ENCODE data around the gene IL17C.

The IL17C gene

GRCh38 chr16:88640039-88640495, 1.7 kb downstream of the IL17C start:
- DNase-seq (ENCODE audit: low spot score) = no peak
- no peak for TF ChIP-seq CTCF (IDR thresholded peaks at IDR 0.05)

DNA sequence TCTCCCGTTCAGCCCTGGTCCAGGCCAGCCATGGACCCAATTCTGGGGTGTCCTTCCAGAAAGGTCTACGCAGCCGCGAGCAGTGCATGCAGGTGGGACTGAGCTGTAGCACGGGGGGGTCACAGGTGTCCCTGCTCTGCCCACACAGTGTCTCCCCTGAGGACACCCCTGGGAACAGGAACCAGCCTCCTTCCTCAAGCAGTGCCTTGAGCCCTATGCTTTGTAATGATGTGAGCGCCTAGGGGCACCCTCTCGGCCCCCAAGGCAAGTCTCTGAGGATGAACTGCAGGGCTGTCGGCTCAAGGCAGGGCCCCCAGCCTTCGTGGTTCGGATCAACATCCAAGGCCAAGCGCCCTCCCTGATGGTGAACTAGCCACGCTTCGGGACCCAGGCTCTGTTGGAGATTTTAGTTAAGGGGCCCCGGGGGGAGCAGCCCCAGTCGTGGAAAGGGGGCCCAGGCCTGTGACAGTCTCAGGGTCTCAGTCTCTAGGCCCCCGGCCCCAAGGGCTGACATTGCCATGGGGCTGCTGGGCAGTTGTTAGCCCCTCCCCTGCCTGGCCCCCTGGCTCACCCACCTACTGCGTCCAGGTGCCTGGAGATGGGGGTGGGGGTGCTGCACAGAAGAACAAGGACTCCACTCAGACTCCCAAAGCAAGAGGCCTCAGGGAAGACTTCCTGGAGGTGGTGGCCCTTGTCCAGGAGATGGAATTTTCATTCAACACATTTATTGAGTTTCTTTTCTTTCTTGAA, 2.3 kb downstream of the IL17C start:
- Histone ChIP-seq H3K27ac (no peak overlapping the region), H3K4me3 (no peak overlapping the region)
- no peak for DNase-seq (ENCODE audit: low spot score)
- TF ChIP-seq CTCF (IDR thresholded peaks at IDR 0.05) = no peak

More at GRCh38 chr16:88640039-88640495, 1.7 kb downstream of the IL17C start:
- no peak overlapping the region for H3K4me3 ChIP-seq
- no peak overlapping the region for H3K27ac ChIP-seq

DNA sequence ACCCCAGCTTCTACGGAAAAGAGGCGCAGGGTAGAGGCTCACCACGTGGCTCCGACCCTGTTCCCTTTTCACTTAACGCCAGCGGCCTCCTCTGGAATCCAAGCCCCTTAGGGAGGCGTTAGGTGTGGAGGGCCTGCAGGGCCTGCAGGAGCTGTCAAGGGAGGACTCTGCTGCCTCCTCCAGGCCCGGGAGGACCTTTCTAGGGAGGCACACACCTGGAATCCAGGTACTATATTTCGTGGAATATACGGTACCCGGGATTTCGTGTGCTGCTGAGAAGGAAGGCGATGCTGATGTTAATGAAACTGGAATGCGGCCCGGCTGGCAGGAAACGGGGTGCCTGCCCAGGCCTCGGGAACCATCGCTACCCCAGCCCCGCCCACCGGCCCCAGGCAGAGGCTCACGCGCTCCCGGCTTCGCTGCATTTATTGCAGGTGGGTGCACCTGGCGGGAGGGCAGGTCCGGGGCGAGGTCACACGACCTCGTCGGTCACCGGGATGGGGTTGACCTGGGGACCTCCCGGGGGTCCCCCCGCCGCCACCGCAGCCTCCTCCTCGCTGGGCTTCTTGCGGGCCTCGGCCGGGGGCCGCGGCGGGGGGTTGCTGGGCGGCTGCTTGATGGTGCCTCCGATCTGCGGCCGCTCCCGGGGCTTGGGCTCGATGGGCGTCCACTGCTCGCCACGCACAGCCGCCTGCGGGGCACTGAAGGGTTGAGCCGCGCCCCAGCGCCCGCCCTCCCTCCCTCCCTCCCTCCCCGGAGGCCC, 4.7 kb downstream of the IL17C start:
- TF ChIP-seq CTCF (IDR thresholded peaks at IDR 0.05) = no peak
- no peak for DNase-seq (ENCODE audit: low spot score)
- Histone ChIP-seq H3K27ac (no peak overlapping the region), H3K4me3 (no peak overlapping the region)

DNA sequence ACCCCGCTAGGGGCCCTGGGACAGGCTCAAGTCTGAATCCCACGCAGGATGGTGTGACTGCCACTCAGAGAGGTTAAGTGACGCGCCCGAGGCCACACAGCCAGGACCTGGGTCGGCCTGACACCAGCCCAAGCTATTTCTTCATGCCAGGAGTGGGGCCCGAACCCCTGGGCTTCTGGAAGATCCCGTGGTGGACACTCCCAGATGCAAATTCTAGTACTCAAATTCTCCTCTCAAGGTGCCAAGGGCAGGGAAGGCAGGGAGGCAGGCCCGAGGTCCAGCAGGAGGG, 5.2 kb downstream of the IL17C start:
- DNase-seq (ENCODE audit: low spot score) = no peak
- H3K4me3 ChIP-seq = no peak overlapping the region
- no peak for TF ChIP-seq CTCF (IDR thresholded peaks at IDR 0.05)
- no peak overlapping the region for H3K27ac ChIP-seq

GRCh38 chr16:88645455-88645854, 7.1 kb downstream of the IL17C start:
- no peak overlapping the region for H3K27ac ChIP-seq

DNA sequence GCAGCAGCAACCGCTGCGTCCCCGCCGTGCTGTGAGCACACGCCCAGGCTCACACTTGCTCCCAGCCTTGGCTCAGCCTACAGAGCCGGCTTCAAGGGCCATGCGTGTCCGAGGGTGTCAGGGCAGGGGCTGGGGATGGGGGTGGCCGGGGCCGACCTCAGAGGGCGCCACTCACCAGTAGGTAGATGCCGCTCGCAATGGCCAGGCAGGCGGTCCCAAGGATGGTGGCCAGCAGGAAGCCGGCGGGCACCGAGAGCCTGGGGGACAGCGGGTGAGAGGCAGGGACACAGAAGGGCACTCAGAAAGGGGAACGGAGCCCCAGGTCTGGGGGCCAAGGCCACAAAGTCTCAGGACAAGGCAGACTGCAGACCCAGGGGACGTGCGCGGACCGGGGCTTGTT, 7.6 kb downstream of the IL17C start:
- DNase-seq (ENCODE audit: low spot score) = no peak
- no peak overlapping the region for H3K27ac ChIP-seq
- TF ChIP-seq CTCF (IDR thresholded peaks at IDR 0.05) = no peak
- no peak overlapping the region for H3K4me3 ChIP-seq

More at GRCh38 chr16:88645455-88645854, 7.1 kb downstream of the IL17C start:
- no peak for TF ChIP-seq CTCF (IDR thresholded peaks at IDR 0.05)
- no peak overlapping the region for H3K4me3 ChIP-seq
- no peak for DNase-seq (ENCODE audit: low spot score)

Data from coronary artery (tissue), 2 donors.